ENCODE data around the gene SOAT2. TPM values are rescaled to one million over a fixed set of nuclear protein-coding genes. Genes with fewer than 3 reads are reported as not detected.
A peak's percentile ranks its signal among the peaks of the same experiment; 100 is the strongest.

Gene SOAT2
- polyA plus RNA-seq, 2 of the 4 experiments (the other 2 are of a cell fraction), result 0.09 to 0.14 TPM

DNA sequence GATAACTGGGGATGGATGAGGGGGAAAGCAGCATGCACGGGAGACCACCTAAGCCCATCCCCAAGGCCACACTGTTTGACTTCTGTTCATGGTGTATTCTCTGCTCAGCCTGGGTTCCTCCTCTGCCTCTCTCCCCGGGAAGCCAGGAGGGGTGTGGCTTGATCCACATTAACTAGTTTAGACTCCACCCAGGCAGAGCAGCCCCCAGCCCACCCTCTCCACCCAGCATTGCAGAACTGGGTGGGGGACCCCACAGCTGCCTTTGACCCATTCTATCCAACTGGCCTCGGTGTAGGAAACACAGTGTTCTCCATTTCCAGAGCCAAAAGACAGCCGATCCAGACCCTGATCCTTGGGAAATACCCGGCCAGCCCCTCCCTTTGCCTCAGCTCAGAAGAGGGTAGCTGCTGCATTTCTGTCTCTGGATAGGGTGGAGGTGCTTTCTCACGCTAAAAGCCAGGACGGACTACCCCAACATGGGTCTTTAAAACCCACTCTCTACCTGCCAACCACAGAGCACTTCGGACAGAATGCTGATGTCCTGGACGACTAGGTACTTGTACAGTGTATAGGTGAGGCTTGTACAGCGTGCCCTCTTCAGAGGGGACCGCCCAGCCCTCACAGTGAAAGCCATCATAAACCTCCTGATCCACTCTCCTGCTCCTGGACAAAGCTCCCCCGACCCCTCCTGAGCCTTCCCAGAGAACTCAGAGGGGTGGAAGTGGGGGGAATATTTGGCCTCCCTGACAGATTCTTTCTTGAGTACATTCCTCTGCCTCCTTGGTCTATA is 33.5 kb upstream of the SOAT2 start:
- no peak for DNase-seq (ENCODE audit: low read depth in 1 of 2, low spot score in 1 of 2)
- TF ChIP-seq NPAS2 (CRISPR knock-in tag; IDR thresholded peaks at IDR 0.05; ENCODE audit: borderline replicate concordance) (no peak), KDM1A (IDR thresholded peaks at IDR 0.05; ENCODE audit: low read depth) (no peak), SREBF2 (IDR thresholded peaks at IDR 0.05) (no peak), SMC3 (IDR thresholded peaks at IDR 0.05) (no peak), TFCP2L1 (CRISPR knock-in tag; IDR thresholded peaks at IDR 0.05) (no peak), RAD21 (conservative IDR thresholded peaks at IDR 0.05 in 1 of 2, IDR thresholded peaks at IDR 0.05 in 1 of 2) (no peak), BHLHE40 (IDR thresholded peaks at IDR 0.05; ENCODE audit: low read depth, low read length) (no peak)
- CTCF ChIA-PET, result interaction anchor here (0.6 to 45.5 kb wide), 4 partner anchors 5 to 185 kb away, joined by 3 to 1424 read pairs (median 716); partner anchors contain the start of genes IGFBP6, SOAT2, SPRYD3 and TNS2
- ATAC-seq, result no peak
- Histone ChIP-seq H3K9me3 (no peaks in the 10 kb centered on the region), H3K4me3 (no peak overlapping the region), H3K4me1 (peaks cover 24% of the 10 kb centered on the region), H3K4me2 (no peak overlapping the region), H3K27ac (no peak overlapping the region)
- 81% methylated on average over 12 of the region's 12 CpGs for WGBS (ENCODE audit: missing lambda C conversion rate)
- POLR2A ChIA-PET, result interaction anchor here (2.7 kb wide), 1 partner anchor 9 kb away, joined by 11 read pairs; the partner anchor contains the start of gene SPRYD3
- no peak for FAIRE-seq

DNA sequence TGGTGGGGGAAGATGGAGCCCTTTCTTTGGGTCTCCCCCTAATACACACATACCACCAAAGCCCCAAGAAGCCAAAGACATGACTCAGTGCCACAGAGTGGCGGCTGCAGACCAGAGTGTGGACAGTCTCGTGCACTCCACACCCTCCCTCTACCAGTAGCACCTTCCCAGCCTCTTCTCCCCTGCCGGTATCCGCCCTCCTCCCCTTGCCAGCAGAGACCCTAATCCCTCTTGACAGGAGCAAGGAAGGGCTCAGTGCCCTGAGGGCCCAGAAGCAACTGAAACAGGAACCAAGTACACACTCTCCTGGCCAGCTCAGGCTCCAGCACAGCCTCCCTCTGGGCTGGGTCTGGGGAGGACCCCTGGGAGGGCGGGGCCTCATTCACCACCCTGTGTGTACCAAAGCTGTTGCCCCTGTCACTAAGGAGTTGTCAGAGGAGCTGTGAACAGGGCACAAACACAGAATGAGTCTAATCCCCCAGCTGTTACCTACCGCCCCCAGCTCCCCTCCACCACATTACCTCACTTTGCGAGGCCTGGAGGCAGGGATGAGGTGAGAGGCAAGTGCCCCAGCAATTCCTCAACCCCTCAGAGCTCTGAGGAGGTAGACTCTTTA is 32.3 kb upstream of the SOAT2 start:
- ATAC-seq, result no peak
- Histone ChIP-seq H3K4me2 (no peak overlapping the region), H3K4me1 (peaks cover 20% of the 10 kb centered on the region), H3K27ac (peak overlapping the region in 1 of 2 experiments; percentile 26; a peak in 2 of 6 replicates), H3K9me3 (no peaks in the 10 kb centered on the region), H3K4me3 (no peak overlapping the region)
- ChIA-PET CTCF (interaction anchor here (0.7 to 45.5 kb wide), 11 partner anchors 6 to 215 kb away, joined by 3 to 1424 read pairs (median 5); partner anchors contain the start of genes IGFBP6, SOAT2, SPRYD3 and TNS2), POLR2A (interaction anchor here (0.5 kb wide), 1 partner anchor 109 kb away, joined by 3 read pairs; the partner anchor contains the start of genes CSAD and ZNF740)
- TF ChIP-seq ZC3H11A (IDR thresholded peaks at IDR 0.05), result no peak
- no peak for TF ChIP-seq POLR2A (IDR thresholded peaks at IDR 0.05; ENCODE audit: low read length)
- TF ChIP-seq, protein P1, sequence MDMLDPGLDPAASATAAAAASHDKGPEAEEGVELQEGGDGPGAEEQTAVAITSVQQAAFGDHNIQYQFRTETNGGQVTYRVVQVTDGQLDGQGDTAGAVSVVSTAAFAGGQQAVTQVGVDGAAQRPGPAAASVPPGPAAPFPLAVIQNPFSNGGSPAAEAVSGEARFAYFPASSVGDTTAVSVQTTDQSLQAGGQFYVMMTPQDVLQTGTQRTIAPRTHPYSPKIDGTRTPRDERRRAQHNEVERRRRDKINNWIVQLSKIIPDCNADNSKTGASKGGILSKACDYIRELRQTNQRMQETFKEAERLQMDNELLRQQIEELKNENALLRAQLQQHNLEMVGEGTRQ (IDR thresholded peaks at IDR 0.05), result no peak
- TF ChIP-seq ZNF302 (CRISPR knock-in tag; IDR thresholded peaks at IDR 0.05), result no peak
- TF ChIP-seq MAZ (IDR thresholded peaks at IDR 0.05; ENCODE audit: borderline replicate concordance, low read depth, low read length), result no peak
- TF ChIP-seq CHD4 (IDR thresholded peaks at IDR 0.05; ENCODE audit: borderline replicate concordance), result no peak
- no peak for TF ChIP-seq KDM1A (IDR thresholded peaks at IDR 0.05; ENCODE audit: low read depth)
- no peak for TF ChIP-seq BHLHE40 (IDR thresholded peaks at IDR 0.05; ENCODE audit: low read depth, low read length)
- TF ChIP-seq EHF (CRISPR knock-in tag; IDR thresholded peaks at IDR 0.05), result no peak
- no peak for TF ChIP-seq EHMT2 (IDR thresholded peaks at IDR 0.05; ENCODE audit: low read depth)
- no peak for TF ChIP-seq MAFK (IDR thresholded peaks at IDR 0.05; ENCODE audit: partially characterized antibody)
- no peak for TF ChIP-seq TFCP2L1 (CRISPR knock-in tag; IDR thresholded peaks at IDR 0.05)
- TF ChIP-seq CBX2 (IDR thresholded peaks at IDR 0.05; ENCODE audit: borderline replicate concordance, low read depth), result no peak
- TF ChIP-seq, protein P2, sequence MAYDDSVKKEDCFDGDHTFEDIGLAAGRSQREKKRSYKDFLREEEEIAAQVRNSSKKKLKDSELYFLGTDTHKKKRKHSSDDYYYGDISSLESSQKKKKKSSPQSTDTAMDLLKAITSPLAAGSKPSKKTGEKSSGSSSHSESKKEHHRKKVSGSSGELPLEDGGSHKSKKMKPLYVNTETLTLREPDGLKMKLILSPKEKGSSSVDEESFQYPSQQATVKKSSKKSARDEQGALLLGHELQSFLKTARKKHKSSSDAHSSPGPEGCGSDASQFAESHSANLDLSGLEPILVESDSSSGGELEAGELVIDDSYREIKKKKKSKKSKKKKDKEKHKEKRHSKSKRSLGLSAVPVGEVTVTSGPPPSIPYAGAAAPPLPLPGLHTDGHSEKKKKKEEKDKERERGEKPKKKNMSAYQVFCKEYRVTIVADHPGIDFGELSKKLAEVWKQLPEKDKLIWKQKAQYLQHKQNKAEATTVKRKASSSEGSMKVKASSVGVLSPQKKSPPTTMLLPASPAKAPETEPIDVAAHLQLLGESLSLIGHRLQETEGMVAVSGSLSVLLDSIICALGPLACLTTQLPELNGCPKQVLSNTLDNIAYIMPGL (CRISPR knock-in tag; IDR thresholded peaks at IDR 0.05; ENCODE audit: borderline replicate concordance), result no peak
- TF ChIP-seq, protein P3, sequence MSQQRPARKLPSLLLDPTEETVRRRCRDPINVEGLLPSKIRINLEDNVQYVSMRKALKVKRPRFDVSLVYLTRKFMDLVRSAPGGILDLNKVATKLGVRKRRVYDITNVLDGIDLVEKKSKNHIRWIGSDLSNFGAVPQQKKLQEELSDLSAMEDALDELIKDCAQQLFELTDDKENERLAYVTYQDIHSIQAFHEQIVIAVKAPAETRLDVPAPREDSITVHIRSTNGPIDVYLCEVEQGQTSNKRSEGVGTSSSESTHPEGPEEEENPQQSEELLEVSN (IDR thresholded peaks at IDR 0.05; ENCODE audit: borderline replicate concordance, low read depth), result no peak
- TF ChIP-seq, protein P4, sequence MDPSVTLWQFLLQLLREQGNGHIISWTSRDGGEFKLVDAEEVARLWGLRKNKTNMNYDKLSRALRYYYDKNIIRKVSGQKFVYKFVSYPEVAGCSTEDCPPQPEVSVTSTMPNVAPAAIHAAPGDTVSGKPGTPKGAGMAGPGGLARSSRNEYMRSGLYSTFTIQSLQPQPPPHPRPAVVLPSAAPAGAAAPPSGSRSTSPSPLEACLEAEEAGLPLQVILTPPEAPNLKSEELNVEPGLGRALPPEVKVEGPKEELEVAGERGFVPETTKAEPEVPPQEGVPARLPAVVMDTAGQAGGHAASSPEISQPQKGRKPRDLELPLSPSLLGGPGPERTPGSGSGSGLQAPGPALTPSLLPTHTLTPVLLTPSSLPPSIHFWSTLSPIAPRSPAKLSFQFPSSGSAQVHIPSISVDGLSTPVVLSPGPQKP (IDR thresholded peaks at IDR 0.05; ENCODE audit: low read depth, low read length), result no peak
- no peak for TF ChIP-seq ZFP36 (IDR thresholded peaks at IDR 0.05; ENCODE audit: borderline replicate concordance, partially characterized antibody)
- TF ChIP-seq FOSL2 (IDR thresholded peaks at IDR 0.05), result no peak
- no peak for TF ChIP-seq FOSL2 (CRISPR knock-in tag; IDR thresholded peaks at IDR 0.05)
- FAIRE-seq, result no peak
- no peak for DNase-seq (ENCODE audit: low read depth in 1 of 2, low spot score in 1 of 2)
- WGBS (ENCODE audit: missing lambda C conversion rate), result 73% methylated on average over 7 of the region's 7 CpGs
